Astrocyte (in vitro differentiated cells and primary cell): Measurements from ENCODE around the gene LIM2.

Experiments used
- EZH2 ChIP-seq: IDR thresholded peaks from 2 replicates; pipeline ENCODE4 v1.6.1; 2012; ENCODE audit warnings: mild to moderate bottlenecking, low read length, inconsistent platforms; ENCODE audit not compliant: insufficient read depth
- TF ChIP-seq, protein P1 (sequence below): IDR thresholded peaks from 2 replicates; pipeline ENCODE4 v1.5.1; 2011; ENCODE audit warnings: low read depth, mild to moderate bottlenecking, inconsistent platforms, low read length, moderate library complexity; ENCODE audit not compliant: insufficient read depth

DNA sequence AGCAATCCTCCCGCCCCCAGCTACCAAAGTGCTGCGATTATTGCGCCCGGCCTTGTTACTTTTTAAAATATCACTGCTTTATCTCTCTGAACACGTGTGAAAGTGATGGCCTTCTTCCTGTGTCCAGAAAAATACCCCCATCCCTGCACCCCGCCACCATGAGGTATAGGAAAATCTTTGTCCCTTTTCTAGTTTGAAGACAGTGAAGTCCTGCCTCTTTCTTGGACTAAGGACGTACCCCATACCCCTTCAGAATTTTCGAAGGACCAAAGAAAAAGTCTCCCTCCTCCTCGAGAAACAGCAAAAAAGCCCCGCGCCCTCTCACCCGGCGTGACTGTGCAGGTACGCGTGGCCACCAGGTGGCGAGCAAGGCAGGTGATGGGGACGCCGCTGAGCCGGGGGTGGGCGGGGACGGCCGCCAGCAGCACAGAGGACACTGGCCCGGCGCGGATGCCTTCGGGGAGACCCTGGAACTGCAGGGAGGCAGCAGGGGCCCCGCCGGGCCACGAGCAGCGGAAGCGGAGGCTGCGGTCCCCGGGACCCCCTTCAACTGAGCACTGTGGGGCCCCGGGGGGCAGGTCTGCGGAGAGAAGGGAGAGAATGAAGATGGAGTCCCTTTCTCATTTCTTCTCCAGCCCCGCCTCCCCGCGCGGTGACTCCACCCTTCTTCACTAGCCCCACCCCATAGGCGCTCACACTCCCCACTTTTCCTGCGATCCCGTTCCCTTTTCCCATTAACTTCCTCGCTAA is 49.0 kb downstream of the LIM2 start:
- TF ChIP-seq, protein P1, sequence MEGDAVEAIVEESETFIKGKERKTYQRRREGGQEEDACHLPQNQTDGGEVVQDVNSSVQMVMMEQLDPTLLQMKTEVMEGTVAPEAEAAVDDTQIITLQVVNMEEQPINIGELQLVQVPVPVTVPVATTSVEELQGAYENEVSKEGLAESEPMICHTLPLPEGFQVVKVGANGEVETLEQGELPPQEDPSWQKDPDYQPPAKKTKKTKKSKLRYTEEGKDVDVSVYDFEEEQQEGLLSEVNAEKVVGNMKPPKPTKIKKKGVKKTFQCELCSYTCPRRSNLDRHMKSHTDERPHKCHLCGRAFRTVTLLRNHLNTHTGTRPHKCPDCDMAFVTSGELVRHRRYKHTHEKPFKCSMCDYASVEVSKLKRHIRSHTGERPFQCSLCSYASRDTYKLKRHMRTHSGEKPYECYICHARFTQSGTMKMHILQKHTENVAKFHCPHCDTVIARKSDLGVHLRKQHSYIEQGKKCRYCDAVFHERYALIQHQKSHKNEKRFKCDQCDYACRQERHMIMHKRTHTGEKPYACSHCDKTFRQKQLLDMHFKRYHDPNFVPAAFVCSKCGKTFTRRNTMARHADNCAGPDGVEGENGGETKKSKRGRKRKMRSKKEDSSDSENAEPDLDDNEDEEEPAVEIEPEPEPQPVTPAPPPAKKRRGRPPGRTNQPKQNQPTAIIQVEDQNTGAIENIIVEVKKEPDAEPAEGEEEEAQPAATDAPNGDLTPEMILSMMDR = peak; percentile 38
- no peak for TF ChIP-seq EZH2
